ENCODE measurements around the gene SLC35G3.

- TF ChIP-seq POLR2AphosphoS5 (IDR thresholded peaks at IDR 0.05) (no peak), CTCF (IDR thresholded peaks at IDR 0.05) (no peak)
Observed at GRCh38 chr17:35241520-35241919, 47.3 kb upstream of the SLC35G3 start.

Measured in transverse colon (tissue), 4 donors.